8988T (cell line): Measurements from ENCODE around the gene OR5F1.

ENCODE experiments used
- DNase-seq: peaks from one replicate; pipeline ENCODE4 v3.0.0; 2011

Gene OR5F1

GRCh38 chr11:55994525-55994924 is at the start of gene OR5F1:
TSS of gene OR5F1 (minus strand) at chr11:55994625. CDS start at chr11:55994625, 0 bp downstream.
- DNase-seq: no peak

GRCh38 chr11:56027354-56027753 is 32.9 kb upstream of the OR5F1 start, which contains the start of gene OR5AS1:
TSS of gene OR5AS1 (plus strand) at chr11:56027654. CDS start at chr11:56030419, 2,765 bp downstream.
- DNase-seq: no peak

GRCh38 chr11:56013805-56014204 is 19.4 kb upstream of the OR5F1 start:
- no peak for DNase-seq

DNA sequence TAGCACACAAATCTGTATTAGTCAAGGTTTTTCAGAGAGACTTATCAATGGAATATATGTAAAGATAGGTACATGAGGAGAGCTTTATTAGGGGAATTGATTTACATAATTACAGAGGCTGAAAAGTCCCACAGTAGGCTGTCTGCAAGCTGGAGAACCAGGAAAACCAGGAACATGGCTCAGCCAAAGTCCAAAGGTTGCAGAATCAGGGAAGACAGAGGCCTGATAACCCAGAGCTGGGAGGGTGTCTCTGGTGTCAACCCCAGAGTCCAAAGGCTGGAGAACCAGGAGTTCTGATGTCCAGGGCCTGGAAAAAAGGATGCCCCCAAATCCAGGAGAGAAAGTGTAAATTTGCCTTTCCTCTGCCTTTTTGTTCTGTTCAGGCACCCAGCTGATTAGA is 16.3 kb upstream of the OR5F1 start:
- DNase-seq: no peak

GRCh38 chr11:55970935-55971334 is 23.5 kb downstream of the OR5F1 start:
- no peak for DNase-seq

- DNase-seq: no peak
These were observed 24.6 kb downstream of the OR5F1 start, which contains the start of gene OR10AG1 for GRCh38 chr11:55969845-55970244. TSS of gene OR10AG1 (minus strand) at chr11:55969945. CDS start at chr11:55969907, 38 bp downstream.

- no peak for DNase-seq
These were observed 26.5 kb downstream of the OR5F1 start for GRCh38 chr11:55967914-55968313.

GRCh38 chr11:55966391-55966790 is 28.0 kb downstream of the OR5F1 start:
- DNase-seq: no peak

- no peak for DNase-seq
These were observed 37.9 kb downstream of the OR5F1 start for GRCh38 chr11:55956521-55956920.

DNA sequence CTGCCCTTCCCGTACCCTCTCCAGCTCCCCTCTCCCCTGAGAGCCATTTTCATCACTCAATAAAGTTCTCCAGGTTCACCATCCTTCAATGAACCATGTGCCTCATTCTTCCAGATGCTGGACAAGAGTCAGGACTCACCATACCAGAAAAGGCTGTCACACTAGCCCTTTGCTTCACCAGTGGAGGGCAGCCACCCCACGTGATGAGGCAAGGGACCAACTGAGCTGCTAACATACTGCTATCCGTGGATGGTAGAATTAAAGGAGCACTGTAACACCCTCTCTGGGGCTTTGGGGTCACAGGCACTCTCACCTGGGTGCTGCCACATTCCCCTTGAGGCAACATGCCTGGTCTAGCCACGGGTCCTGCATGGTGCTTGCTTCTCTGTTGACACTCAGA is 45.1 kb downstream of the OR5F1 start:
- no peak for DNase-seq
